ENCODE data around the gene HRH2.

Gene HRH2

GRCh38 chr5:175696139-175696854 lies 38.4 kb downstream of the HRH2 start:
- WGBS, 2 donors (ENCODE audit: extremely low coverage in 2 of 2, insufficient read length in 2 of 2, insufficient replicate concordance in 1 of 2): no CpG with 5 or more reads among the region's 16 CpGs
- H3K27ac ChIP-seq (replicated peaks; ENCODE audit: low read length): no peak overlapping the region
- H3K23ac ChIP-seq (ENCODE audit: low read depth, low read length, poor library complexity): no peak overlapping the region
- H4K8ac ChIP-seq (ENCODE audit: low read depth, low read length): no peak overlapping the region
- no peaks in the 10 kb centered on the region for H3K27me3 ChIP-seq (ENCODE audit: control insufficient read depth in 3 of 3, insufficient read depth in 3 of 3, low read depth in 1 of 3, low read length in 3 of 3)
- peaks cover 0 to 3% of the 10 kb centered on the region in 2 donors for H3K4me1 ChIP-seq (ENCODE audit: control insufficient read depth in 2 of 2, insufficient read depth in 1 of 2, low read depth in 1 of 2, low read length in 2 of 2)
- H2BK15ac ChIP-seq (ENCODE audit: low read length): no peak overlapping the region
- H2BK5ac ChIP-seq (ENCODE audit: low read length): no peak overlapping the region
- no peak overlapping the region for H2BK120ac ChIP-seq (ENCODE audit: low read depth, low read length)
- H2BK12ac ChIP-seq (ENCODE audit: low read length): peak overlapping the region; percentile 61
- no peak overlapping the region for H3K4me3 ChIP-seq (ENCODE audit: low read length in 2 of 2)
- H3K4ac ChIP-seq (ENCODE audit: low read length): no peak overlapping the region
- H3K14ac ChIP-seq (ENCODE audit: low read length): no peak overlapping the region
- H3K9me3 ChIP-seq (replicated peaks in 1 of 2; ENCODE audit: control insufficient read depth in 2 of 2, insufficient read depth in 1 of 2, low read depth in 1 of 2, low read length in 2 of 2): no peaks in the 10 kb centered on the region
- H2AK5ac ChIP-seq (ENCODE audit: low read depth, low read length): peak overlapping the region; percentile 43
- H3K4me2 ChIP-seq (ENCODE audit: insufficient read depth, low read length, poor library complexity, severe bottlenecking): no peak overlapping the region
- H3K9ac ChIP-seq (ENCODE audit: low read depth, low read length, poor library complexity): no peak overlapping the region
- no peaks in the 10 kb centered on the region for H3K79me1 ChIP-seq (ENCODE audit: low read depth, low read length)
- peak overlapping the region; percentile 4 for H3K18ac ChIP-seq (ENCODE audit: low read length)
- DNase-seq (ENCODE audit: low spot score): peak; percentile 23
- peak overlapping the region; percentile 85 for H2AFZ ChIP-seq (ENCODE audit: low read length)
- no peak overlapping the region for H4K91ac ChIP-seq (ENCODE audit: low read depth, low read length, poor library complexity)
- H3K36me3 ChIP-seq (replicated peaks in 1 of 2; ENCODE audit: control insufficient read depth in 2 of 2, insufficient read depth in 2 of 2, low read length in 2 of 2): no peaks in the 10 kb centered on the region

GRCh38 chr5:175696855-175697198 lies 39.0 kb downstream of the HRH2 start:
- Histone ChIP-seq H2AK5ac (ENCODE audit: low read depth, low read length) (peak overlapping the region; percentile 43), H3K27ac (replicated peaks; ENCODE audit: low read length) (no peak overlapping the region), H3K9ac (ENCODE audit: low read depth, low read length, poor library complexity) (no peak overlapping the region), H3K4ac (ENCODE audit: low read length) (no peak overlapping the region), H4K91ac (ENCODE audit: low read depth, low read length, poor library complexity) (no peak overlapping the region), H3K18ac (ENCODE audit: low read length) (no peak overlapping the region), H3K23ac (ENCODE audit: low read depth, low read length, poor library complexity) (no peak overlapping the region), H3K36me3 (replicated peaks in 1 of 2; ENCODE audit: control insufficient read depth in 2 of 2, insufficient read depth in 2 of 2, low read length in 2 of 2) (no peaks in the 10 kb centered on the region), H3K27me3 (ENCODE audit: control insufficient read depth in 3 of 3, insufficient read depth in 3 of 3, low read depth in 1 of 3, low read length in 3 of 3) (no peaks in the 10 kb centered on the region), H4K8ac (ENCODE audit: low read depth, low read length) (no peak overlapping the region), H3K4me1 (ENCODE audit: control insufficient read depth in 2 of 2, insufficient read depth in 1 of 2, low read depth in 1 of 2, low read length in 2 of 2) (peaks cover 0 to 2% of the 10 kb centered on the region in 2 donors), H3K9me3 (replicated peaks in 1 of 2; ENCODE audit: control insufficient read depth in 2 of 2, insufficient read depth in 1 of 2, low read depth in 1 of 2, low read length in 2 of 2) (no peaks in the 10 kb centered on the region), H3K4me3 (ENCODE audit: low read length in 2 of 2) (no peak overlapping the region), H2BK15ac (ENCODE audit: low read length) (no peak overlapping the region), H3K14ac (ENCODE audit: low read length) (no peak overlapping the region), H2AFZ (ENCODE audit: low read length) (peak overlapping the region; percentile 85), H3K79me1 (ENCODE audit: low read depth, low read length) (no peaks in the 10 kb centered on the region), H2BK12ac (ENCODE audit: low read length) (peak overlapping the region; percentile 61), H2BK120ac (ENCODE audit: low read depth, low read length) (no peak overlapping the region), H2BK5ac (ENCODE audit: low read length) (no peak overlapping the region), H3K4me2 (ENCODE audit: insufficient read depth, low read length, poor library complexity, severe bottlenecking) (no peak overlapping the region)
- DNase-seq (ENCODE audit: low spot score): no peak
- no CpG with 5 or more reads among the region's 14 CpGs for WGBS, 2 donors (ENCODE audit: extremely low coverage in 2 of 2, insufficient read length in 2 of 2, insufficient replicate concordance in 1 of 2)

- H2BK12ac ChIP-seq (ENCODE audit: low read length): no peak overlapping the region
- no peak overlapping the region for H3K18ac ChIP-seq (ENCODE audit: low read length)
- DNase-seq (ENCODE audit: low spot score): no peak
- no peak overlapping the region for H3K27ac ChIP-seq (replicated peaks; ENCODE audit: low read length)
- no peak overlapping the region for H3K4me2 ChIP-seq (ENCODE audit: insufficient read depth, low read length, poor library complexity, severe bottlenecking)
- no peak overlapping the region for H2BK120ac ChIP-seq (ENCODE audit: low read depth, low read length)
- H2BK15ac ChIP-seq (ENCODE audit: low read length): no peak overlapping the region
- no peak overlapping the region for H3K4ac ChIP-seq (ENCODE audit: low read length)
- WGBS, 2 donors (ENCODE audit: extremely low coverage in 2 of 2, insufficient read length in 2 of 2, insufficient replicate concordance in 1 of 2): no CpG with 5 or more reads among the region's 7 CpGs
- H4K91ac ChIP-seq (ENCODE audit: low read depth, low read length, poor library complexity): no peak overlapping the region
- H2AK5ac ChIP-seq (ENCODE audit: low read depth, low read length): no peak overlapping the region
- H3K36me3 ChIP-seq (replicated peaks in 1 of 2; ENCODE audit: control insufficient read depth in 2 of 2, insufficient read depth in 2 of 2, low read length in 2 of 2): no peaks in the 10 kb centered on the region
- H2BK5ac ChIP-seq (ENCODE audit: low read length): no peak overlapping the region
- H3K9ac ChIP-seq (ENCODE audit: low read depth, low read length, poor library complexity): no peak overlapping the region
- no peaks in the 10 kb centered on the region for H3K27me3 ChIP-seq (ENCODE audit: control insufficient read depth in 3 of 3, insufficient read depth in 3 of 3, low read depth in 1 of 3, low read length in 3 of 3)
- H3K14ac ChIP-seq (ENCODE audit: low read length): no peak overlapping the region
- H3K23ac ChIP-seq (ENCODE audit: low read depth, low read length, poor library complexity): no peak overlapping the region
- peaks cover 0 to 2% of the 10 kb centered on the region in 2 donors for H3K4me1 ChIP-seq (ENCODE audit: control insufficient read depth in 2 of 2, insufficient read depth in 1 of 2, low read depth in 1 of 2, low read length in 2 of 2)
- no peaks in the 10 kb centered on the region for H3K9me3 ChIP-seq (replicated peaks in 1 of 2; ENCODE audit: control insufficient read depth in 2 of 2, insufficient read depth in 1 of 2, low read depth in 1 of 2, low read length in 2 of 2)
- H3K4me3 ChIP-seq (ENCODE audit: low read length in 2 of 2): peak overlapping the region in 1 of 2 donors; percentile 56
- H4K8ac ChIP-seq (ENCODE audit: low read depth, low read length): no peak overlapping the region
- H3K79me1 ChIP-seq (ENCODE audit: low read depth, low read length): no peaks in the 10 kb centered on the region
- H2AFZ ChIP-seq (ENCODE audit: low read length): no peak overlapping the region
Observed at GRCh38 chr5:175697846-175698245, 40.0 kb downstream of the HRH2 start.

- Histone ChIP-seq H2AK5ac (ENCODE audit: low read depth, low read length) (no peak overlapping the region), H3K4me2 (ENCODE audit: insufficient read depth, low read length, poor library complexity, severe bottlenecking) (no peak overlapping the region), H2BK5ac (ENCODE audit: low read length) (no peak overlapping the region), H3K27me3 (ENCODE audit: control insufficient read depth in 3 of 3, insufficient read depth in 3 of 3, low read depth in 1 of 3, low read length in 3 of 3) (no peaks in the 10 kb centered on the region), H3K4ac (ENCODE audit: low read length) (no peak overlapping the region), H3K79me1 (ENCODE audit: low read depth, low read length) (no peaks in the 10 kb centered on the region), H3K14ac (ENCODE audit: low read length) (no peak overlapping the region), H3K23ac (ENCODE audit: low read depth, low read length, poor library complexity) (no peak overlapping the region), H3K9ac (ENCODE audit: low read depth, low read length, poor library complexity) (no peak overlapping the region), H3K36me3 (replicated peaks in 1 of 2; ENCODE audit: control insufficient read depth in 2 of 2, insufficient read depth in 2 of 2, low read length in 2 of 2) (no peaks in the 10 kb centered on the region), H3K4me1 (ENCODE audit: control insufficient read depth in 2 of 2, insufficient read depth in 1 of 2, low read depth in 1 of 2, low read length in 2 of 2) (peaks cover 0 to 2% of the 10 kb centered on the region in 2 donors), H3K4me3 (ENCODE audit: low read length in 2 of 2) (no peak overlapping the region), H4K8ac (ENCODE audit: low read depth, low read length) (no peak overlapping the region), H3K27ac (replicated peaks; ENCODE audit: low read length) (no peak overlapping the region), H3K18ac (ENCODE audit: low read length) (no peak overlapping the region), H2BK15ac (ENCODE audit: low read length) (no peak overlapping the region), H3K9me3 (replicated peaks in 1 of 2; ENCODE audit: control insufficient read depth in 2 of 2, insufficient read depth in 1 of 2, low read depth in 1 of 2, low read length in 2 of 2) (peaks cover 0 to under 1% of the 10 kb centered on the region in 2 donors), H2BK120ac (ENCODE audit: low read depth, low read length) (no peak overlapping the region), H2AFZ (ENCODE audit: low read length) (peak overlapping the region; percentile 47), H2BK12ac (ENCODE audit: low read length) (no peak overlapping the region), H4K91ac (ENCODE audit: low read depth, low read length, poor library complexity) (no peak overlapping the region)
- WGBS, 2 donors (ENCODE audit: extremely low coverage in 2 of 2, insufficient read length in 2 of 2, insufficient replicate concordance in 1 of 2): no CpG with 5 or more reads among the region's 18 CpGs
- DNase-seq (ENCODE audit: low spot score): no peak
Observed at GRCh38 chr5:175698401-175699115, 40.7 kb downstream of the HRH2 start.
